Fibroblast of pulmonary artery (primary cell): ENCODE data around the gene YBX2.

ENCODE experiments used
- DNase-seq: peaks from one replicate; pipeline ENCODE4 v3.0.0-alpha.2; 2010; ENCODE audit warnings: low read depth
- H3K4me3 ChIP-seq: replicated peaks from 2 replicates; pipeline ENCODE4 v1.5.1; 2011; ENCODE audit warnings: low read depth, mild to moderate bottlenecking, control low read depth, low read length, moderate library complexity
- CTCF ChIP-seq: IDR thresholded peaks from 2 replicates; pipeline ENCODE4 v1.5.1; 2011; ENCODE audit warnings: mild to moderate bottlenecking, control low read depth, low read length, inconsistent platforms; ENCODE audit errors: missing control alignments

The YBX2 gene

GRCh38 chr17:7289256-7290032 is 5.0 kb downstream of the YBX2 start:
- no peak overlapping the region for H3K4me3 ChIP-seq
- TF ChIP-seq CTCF = no peak
- no peak for DNase-seq

- no peak for TF ChIP-seq CTCF
- no peak for DNase-seq
Measured at GRCh38 chr17:7285679-7286078, 8.8 kb downstream of the YBX2 start.

GRCh38 chr17:7284911-7285310 is 9.5 kb downstream of the YBX2 start:
- no peak for DNase-seq
- H3K4me3 ChIP-seq = no peak overlapping the region
- TF ChIP-seq CTCF = no peak

More at GRCh38 chr17:7285679-7286078, 8.8 kb downstream of the YBX2 start:
- H3K4me3 ChIP-seq = no peak overlapping the region

- no peak overlapping the region for H3K4me3 ChIP-seq
- no peak for TF ChIP-seq CTCF
- DNase-seq = no peak
Measured at GRCh38 chr17:7283471-7284216, 10.8 kb downstream of the YBX2 start.

- DNase-seq = no peak
- TF ChIP-seq CTCF = no peak
Measured at GRCh38 chr17:7282752-7283321, 11.6 kb downstream of the YBX2 start.

GRCh38 chr17:7281953-7282751 is 12.3 kb downstream of the YBX2 start:
- DNase-seq = no peak
- peak overlapping the region; percentile 51 for H3K4me3 ChIP-seq

More at GRCh38 chr17:7282752-7283321, 11.6 kb downstream of the YBX2 start:
- no peak overlapping the region for H3K4me3 ChIP-seq

More at GRCh38 chr17:7281953-7282751, 12.3 kb downstream of the YBX2 start:
- TF ChIP-seq CTCF = no peak
